Fibroblast of skin of scalp (primary cell): ENCODE data around the gene DQX1.

ENCODE experiments used
- DNase-seq: peaks from one replicate; pipeline ENCODE4 v3.0.0-alpha.2; 2013

Gene DQX1

GRCh38 chr2:74531666-74532065, 5.6 kb upstream of the DQX1 start:
- DNase-seq: no peak

- no peak for DNase-seq
These were observed 4.5 kb upstream of the DQX1 start for GRCh38 chr2:74530239-74531187.

- DNase-seq: peak; percentile 100
These were observed 3.6 kb upstream of the DQX1 start, which contains the start of the genes AUP1 and HTRA2 for GRCh38 chr2:74529357-74530238. Gene AUP1 (minus strand): TSS chr2:74529706. CDS start chr2:74529629, 77 bp downstream. Gene HTRA2 (plus strand): TSS chr2:74529933. CDS start chr2:74530007, 74 bp downstream.

- DNase-seq: no peak
These were observed 2.7 kb upstream of the DQX1 start for GRCh38 chr2:74528600-74529356.

- DNase-seq: no peak
These were observed 1.7 kb upstream of the DQX1 start for GRCh38 chr2:74527741-74528140.

- no peak for DNase-seq
These were observed 709 bp upstream of the DQX1 start for GRCh38 chr2:74526649-74527230.

GRCh38 chr2:74524955-74525716, 895 bp downstream of the DQX1 start:
- no peak for DNase-seq

GRCh38 chr2:74524005-74524404, 2.0 kb downstream of the DQX1 start:
- no peak for DNase-seq

GRCh38 chr2:74522516-74522915, 3.5 kb downstream of the DQX1 start:
- DNase-seq: no peak

GRCh38 chr2:74516650-74517049, 9.4 kb downstream of the DQX1 start:
- no peak for DNase-seq

GRCh38 chr2:74515981-74516633, 9.9 kb downstream of the DQX1 start:
- DNase-seq: peak; percentile 60

GRCh38 chr2:74515271-74515980, 10.6 kb downstream of the DQX1 start:
- no peak for DNase-seq

- no peak for DNase-seq
These were observed 11.4 kb downstream of the DQX1 start, which contains the start of gene TLX2 for GRCh38 chr2:74514368-74515270. Gene TLX2 (plus strand): TSS chr2:74514450. CDS start chr2:74514807, 357 bp downstream.

- DNase-seq: no peak
These were observed 12.2 kb downstream of the DQX1 start for GRCh38 chr2:74513605-74514367.

- DNase-seq: no peak
These were observed 13.1 kb downstream of the DQX1 start for GRCh38 chr2:74512744-74513604.

GRCh38 chr2:74511104-74511989, 14.7 kb downstream of the DQX1 start:
- peak; percentile 48 for DNase-seq
